IgD-negative memory B cell (primary cell): Measurements from ENCODE around the gene VGF. TPM values are rescaled to one million over a fixed set of nuclear protein-coding genes. Genes with fewer than 3 reads are reported as not detected.
"Not testable (repeated sequence)": the region's sequence is repeated elsewhere in the genome, so short reads cannot be mapped to it uniquely, and the experiment has no call there.

Experiments
- H3K27ac Mint-ChIP-seq, 3 donors: one replicate each; pipeline ENCODE4 v1.8.0; 2020 to 2022; ENCODE audit warnings: mild to moderate bottlenecking in 3 of 3, mixed read lengths in 3 of 3, moderate library complexity in 1 of 3
- H3K27me3 Mint-ChIP-seq: one replicate; pipeline ENCODE4 v1.8.0; 2021; ENCODE audit warnings: mixed read lengths
- H3K36me3 Mint-ChIP-seq: one replicate; pipeline ENCODE4 v1.8.0; 2020; ENCODE audit warnings: mild to moderate bottlenecking, mixed read lengths
- H3K4me1 Mint-ChIP-seq, 3 donors: one replicate each; pipeline ENCODE4 v1.8.0; 2020 to 2022; ENCODE audit warnings: mixed read lengths in 3 of 3, mild to moderate bottlenecking in 1 of 3
- H3K4me3 Mint-ChIP-seq, 4 donors: one replicate each; pipeline ENCODE4 v1.8.0; 2020 to 2022; ENCODE audit warnings: mild to moderate bottlenecking in 4 of 4, mixed read lengths in 4 of 4, moderate library complexity in 3 of 4
- H3K9me3 Mint-ChIP-seq, 3 donors: one replicate each; pipeline ENCODE4 v1.8.0; 2020 to 2021; ENCODE audit warnings: mixed read lengths in 3 of 3, mild to moderate bottlenecking in 1 of 3
- polyA plus RNA-seq: library from polyadenylated mRNA; unstranded; fragments of 300-500 nt; fragmentation: Illumina TruSeq; gene quantifications from one replicate; pipeline ENCODE4 v1.2.3, GENCODE V29; 2021

Gene VGF
- polyA plus RNA-seq, 1 donor from 2014 or later, result not detected

GRCh38 chr7:101113836-101114235, 51.5 kb downstream of the VGF start:
- Mint-ChIP-seq H3K27ac (no peak overlapping the region), H3K9me3 (peaks cover 0 to 2% (median 0%) of the 10 kb centered on the region in 3 donors), H3K36me3 (no peaks in the 10 kb centered on the region), H3K27me3 (peaks cover 2% of the 10 kb centered on the region), H3K4me3 (no peak overlapping the region), H3K4me1 (no peaks in the 10 kb centered on the region)

- H3K4me3 Mint-ChIP-seq, H3K27me3 Mint-ChIP-seq, H3K36me3 Mint-ChIP-seq, H3K9me3 Mint-ChIP-seq, H3K4me1 Mint-ChIP-seq: not testable (repeated sequence)
- H3K27ac Mint-ChIP-seq, result peak overlapping the region in 1 of 3 donors; percentile 82
Observed at GRCh38 chr7:101113140-101113539, 52.2 kb downstream of the VGF start.

Other genes starting within 250 kb of the VGF start
- gene MUC3A, start 216.0 kb downstream of the VGF start, polyA plus RNA-seq, result not detected
- gene MUC12, start 196.0 kb downstream of the VGF start, polyA plus RNA-seq, result not detected
- gene MUC17, start 145.5 kb downstream of the VGF start, polyA plus RNA-seq, result not detected
- gene TRIM56, start 80.1 kb downstream of the VGF start, polyA plus RNA-seq, result 15.0 TPM
- not detected for gene SERPINE1, start 38.5 kb downstream of the VGF start, polyA plus RNA-seq
- 8.3 TPM for gene AP1S1, start 11.1 kb downstream of the VGF start, polyA plus RNA-seq
- gene NAT16, start 14.7 kb upstream of the VGF start, polyA plus RNA-seq, result not detected
- gene MOGAT3, start 35.5 kb upstream of the VGF start, polyA plus RNA-seq, result not detected
- 16.8 TPM for gene PLOD3, start 52.0 kb upstream of the VGF start, polyA plus RNA-seq
- gene ZNHIT1, start 52.6 kb upstream of the VGF start, polyA plus RNA-seq, result 54.4 TPM
- gene CLDN15, start 72.2 kb upstream of the VGF start, polyA plus RNA-seq, result 2.2 TPM
- gene FIS1, start 79.5 kb upstream of the VGF start, polyA plus RNA-seq, result 172 TPM
- gene IFT22, start 156.2 kb upstream of the VGF start, polyA plus RNA-seq, result 5.3 TPM
- not detected for gene COL26A1, start 197.3 kb upstream of the VGF start, polyA plus RNA-seq